ENCODE data around the gene RASIP1.

Gene RASIP1

GRCh38 chr19:48674216-48674809 lies 66.1 kb downstream of the RASIP1 start:
- no peak for DNase-seq (ENCODE audit: low read depth)

- DNase-seq (ENCODE audit: low read depth): no peak
Observed at GRCh38 chr19:48673436-48674100, 66.8 kb downstream of the RASIP1 start.

- DNase-seq (ENCODE audit: low read depth): no peak
Observed at GRCh38 chr19:48672994-48673393, 67.4 kb downstream of the RASIP1 start, which contains the start of gene NTN5. Gene NTN5 (minus strand): TSS chr19:48673017. CDS start chr19:48670986, 2,031 bp downstream.

GRCh38 chr19:48671446-48671995 lies 68.9 kb downstream of the RASIP1 start:
- DNase-seq (ENCODE audit: low read depth): no peak

- DNase-seq (ENCODE audit: low read depth): no peak
Observed at GRCh38 chr19:48670699-48671445, 69.5 kb downstream of the RASIP1 start.
